GM12801 (cell line): Measurements from ENCODE around the gene ATP2C1.

ENCODE experiments used
- CTCF ChIP-seq: IDR thresholded peaks from one replicate; pipeline ENCODE4 v1.5.1; 2011; ENCODE audit warnings: control low read depth; ENCODE audit not compliant: insufficient read length; ENCODE audit errors: extremely low read depth

Gene ATP2C1

GRCh38 chr3:130956721-130957120, 62.8 kb downstream of the ATP2C1 start:
- no peak for TF ChIP-seq CTCF

GRCh38 chr3:130960139-130960795, 66.4 kb downstream of the ATP2C1 start:
- no peak for TF ChIP-seq CTCF

- TF ChIP-seq CTCF, result no peak
Measured at GRCh38 chr3:130961458-130961857, 67.6 kb downstream of the ATP2C1 start.

- no peak for TF ChIP-seq CTCF
Measured at GRCh38 chr3:130963444-130963843, 69.6 kb downstream of the ATP2C1 start.

GRCh38 chr3:130963878-130964277, 70.0 kb downstream of the ATP2C1 start:
- no peak for TF ChIP-seq CTCF

GRCh38 chr3:130967281-130967680, 73.4 kb downstream of the ATP2C1 start:
- TF ChIP-seq CTCF, result no peak

GRCh38 chr3:130968221-130968620, 74.3 kb downstream of the ATP2C1 start:
- TF ChIP-seq CTCF, result no peak
